ENCODE data around the gene LRP1. TPM values are rescaled to one million over a fixed set of nuclear protein-coding genes. Genes with fewer than 3 reads are reported as not detected.

The LRP1 gene
- polyA plus RNA-seq, 1 experiment: 117 TPM

DNA sequence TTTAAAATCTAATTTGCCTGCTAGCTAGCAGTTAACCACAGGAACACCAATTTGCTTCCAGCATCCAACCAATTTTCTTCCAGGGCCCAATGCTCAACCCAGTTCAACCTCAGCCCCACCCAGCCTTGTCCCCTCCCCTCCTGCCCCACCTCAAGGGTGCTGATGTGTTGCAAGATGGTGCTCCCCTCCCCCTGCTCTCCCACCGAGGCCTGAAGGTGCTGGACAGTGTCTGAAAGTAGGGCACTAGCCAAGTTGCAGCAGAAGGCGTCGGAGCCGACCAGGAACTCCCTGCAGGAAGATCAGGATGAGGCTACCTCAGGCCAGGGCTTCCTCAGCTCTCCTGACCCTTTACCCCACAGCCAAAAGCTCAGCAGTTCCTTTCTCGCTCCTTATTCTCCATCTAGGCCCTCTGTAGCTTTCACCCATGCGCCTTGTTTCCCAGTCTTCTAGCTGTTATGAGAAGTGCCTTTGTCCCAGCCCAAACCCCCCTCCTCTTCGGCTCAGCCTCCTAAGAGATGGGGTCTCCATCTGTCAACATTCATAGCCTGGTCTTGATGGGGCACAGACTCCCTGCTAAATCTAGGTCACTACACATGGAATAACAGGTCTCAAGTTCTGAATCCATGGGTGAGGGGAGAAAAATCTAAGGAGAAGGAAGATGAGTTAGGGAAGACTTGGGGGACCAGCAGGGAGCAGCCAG is 20.7 kb upstream of the LRP1 start:
- Histone ChIP-seq H3K36me3 (ENCODE audit: control insufficient read depth, insufficient read depth, low read length) (peaks cover 35% of the 10 kb centered on the region), H3K4me3 (ENCODE audit: low read depth, low read length) (no peak overlapping the region), H3K27me3 (ENCODE audit: control insufficient read depth, insufficient read depth, low read length) (no peaks in the 10 kb centered on the region)
- TF ChIP-seq, protein P1, sequence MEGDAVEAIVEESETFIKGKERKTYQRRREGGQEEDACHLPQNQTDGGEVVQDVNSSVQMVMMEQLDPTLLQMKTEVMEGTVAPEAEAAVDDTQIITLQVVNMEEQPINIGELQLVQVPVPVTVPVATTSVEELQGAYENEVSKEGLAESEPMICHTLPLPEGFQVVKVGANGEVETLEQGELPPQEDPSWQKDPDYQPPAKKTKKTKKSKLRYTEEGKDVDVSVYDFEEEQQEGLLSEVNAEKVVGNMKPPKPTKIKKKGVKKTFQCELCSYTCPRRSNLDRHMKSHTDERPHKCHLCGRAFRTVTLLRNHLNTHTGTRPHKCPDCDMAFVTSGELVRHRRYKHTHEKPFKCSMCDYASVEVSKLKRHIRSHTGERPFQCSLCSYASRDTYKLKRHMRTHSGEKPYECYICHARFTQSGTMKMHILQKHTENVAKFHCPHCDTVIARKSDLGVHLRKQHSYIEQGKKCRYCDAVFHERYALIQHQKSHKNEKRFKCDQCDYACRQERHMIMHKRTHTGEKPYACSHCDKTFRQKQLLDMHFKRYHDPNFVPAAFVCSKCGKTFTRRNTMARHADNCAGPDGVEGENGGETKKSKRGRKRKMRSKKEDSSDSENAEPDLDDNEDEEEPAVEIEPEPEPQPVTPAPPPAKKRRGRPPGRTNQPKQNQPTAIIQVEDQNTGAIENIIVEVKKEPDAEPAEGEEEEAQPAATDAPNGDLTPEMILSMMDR (IDR thresholded peaks at IDR 0.05; ENCODE audit: insufficient read depth, low read depth, low read length): no peak
- no peak for DNase-seq (ENCODE audit: low read depth)
- CTCF ChIA-PET: interaction anchor here (2.4 to 10.0 kb wide), 2 partner anchors 13 to 38 kb away, joined by 8 to 190 read pairs; partner anchors contain the start of gene NAB2
- POLR2A ChIA-PET: no interaction called here

DNA sequence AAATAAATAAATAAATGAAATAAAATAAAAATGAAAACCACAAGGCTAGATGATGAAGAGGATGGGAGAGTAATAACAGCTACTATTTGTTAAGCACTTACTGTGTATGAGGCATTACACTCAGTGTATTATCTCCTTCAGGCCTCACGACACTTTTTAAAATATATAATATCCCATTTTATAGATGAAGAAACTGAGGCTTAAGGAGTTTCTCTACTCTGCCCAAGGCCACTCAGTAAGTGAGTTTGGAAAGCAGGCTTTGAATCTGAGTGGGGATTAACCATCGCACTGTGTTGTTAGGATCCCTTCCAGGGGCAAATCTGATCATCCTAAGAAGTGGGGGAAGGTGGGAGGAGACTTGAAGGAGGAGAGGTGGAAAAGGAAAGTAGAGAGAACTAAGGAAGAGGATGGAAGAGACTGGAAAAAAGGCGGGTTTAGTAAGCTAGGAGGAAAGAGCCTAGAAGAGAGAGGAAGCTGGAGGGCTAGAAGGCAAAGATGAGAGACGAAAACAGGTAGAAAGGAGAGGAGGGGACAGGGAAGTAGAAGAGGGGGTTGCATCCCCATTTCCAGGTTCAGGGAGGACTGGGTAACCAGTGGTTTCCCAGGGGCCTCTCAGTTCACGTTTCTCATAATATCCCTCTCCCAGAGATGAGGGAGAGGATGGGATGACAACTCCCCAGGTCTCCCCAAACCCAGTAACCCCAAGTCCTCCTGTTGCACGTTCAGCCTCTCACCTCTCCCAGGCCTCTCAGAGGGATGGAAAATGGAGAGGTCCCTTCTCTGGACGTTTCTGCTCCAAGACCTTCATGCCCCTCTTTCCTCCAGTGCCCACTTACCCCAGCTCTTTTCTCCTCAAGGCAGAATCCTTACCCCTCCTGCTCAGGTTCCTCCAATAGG is 18.8 kb upstream of the LRP1 start:
- peak overlapping the region; percentile 73 for H3K4me3 ChIP-seq (ENCODE audit: low read depth, low read length)
- H3K36me3 ChIP-seq (ENCODE audit: control insufficient read depth, insufficient read depth, low read length): peaks cover 27% of the 10 kb centered on the region
- TF ChIP-seq, protein P1 (IDR thresholded peaks at IDR 0.05; ENCODE audit: insufficient read depth, low read depth, low read length): no peak
- no peaks in the 10 kb centered on the region for H3K27me3 ChIP-seq (ENCODE audit: control insufficient read depth, insufficient read depth, low read length)
- ChIA-PET CTCF (interaction anchor here (1.0 to 10.0 kb wide), 4 partner anchors 15 to 74 kb away, joined by 5 to 199 read pairs (median 98); partner anchors contain the start of gene NAB2), POLR2A (no interaction called here)
- no peak for DNase-seq (ENCODE audit: low read depth)

DNA sequence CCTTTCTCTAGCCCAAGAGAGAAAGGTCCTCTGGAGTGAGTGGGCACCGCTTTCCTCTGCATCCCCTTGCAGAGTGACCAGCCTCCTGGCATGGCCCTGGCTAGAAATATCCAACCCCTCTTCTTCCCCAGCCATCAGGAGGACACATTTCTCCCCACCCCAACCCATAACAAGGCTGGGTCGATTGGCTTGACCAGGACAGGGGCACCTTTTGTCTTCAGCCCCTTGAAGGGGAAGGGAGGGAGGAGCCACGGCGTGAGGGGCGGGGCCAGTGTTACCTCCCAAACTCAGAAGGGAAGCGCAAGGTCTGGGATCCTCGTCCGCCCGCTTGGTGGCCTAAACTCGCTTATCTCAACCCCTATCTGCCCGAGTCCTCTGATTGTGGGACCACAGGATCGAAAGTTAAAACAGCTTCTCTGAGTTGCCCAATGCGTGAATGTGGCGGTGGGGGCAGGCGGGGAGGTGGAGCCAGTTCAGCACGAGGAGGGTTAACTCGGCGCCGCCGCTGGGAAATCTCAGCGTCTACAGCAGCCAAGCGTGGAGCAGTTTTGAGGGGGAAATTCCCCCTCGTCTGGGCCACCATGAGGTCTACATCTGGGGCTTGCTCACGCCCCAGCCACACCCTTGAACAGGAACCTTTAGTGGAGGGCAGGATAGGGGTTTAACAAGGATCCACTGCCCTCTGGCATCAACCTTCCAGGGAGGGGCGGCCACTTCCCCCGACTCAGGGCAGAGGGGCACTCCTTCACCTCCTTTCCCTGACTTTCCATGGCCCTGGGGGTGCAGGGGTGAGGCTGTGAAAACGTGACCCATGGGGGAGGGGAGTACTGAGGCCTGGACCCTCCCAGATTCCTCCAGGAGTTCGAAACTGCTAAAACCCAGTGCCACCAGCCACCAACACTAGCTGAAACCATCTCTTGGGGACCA is 17.9 kb upstream of the LRP1 start:
- DNase-seq (ENCODE audit: low read depth): no peak
- TF ChIP-seq, protein P1 (IDR thresholded peaks at IDR 0.05; ENCODE audit: insufficient read depth, low read depth, low read length): peak; percentile 5; the same call in 1 of the 2 replicates
- Histone ChIP-seq H3K4me3 (ENCODE audit: low read depth, low read length) (peak overlapping the region; percentile 73), H3K27me3 (ENCODE audit: control insufficient read depth, insufficient read depth, low read length) (no peaks in the 10 kb centered on the region), H3K36me3 (ENCODE audit: control insufficient read depth, insufficient read depth, low read length) (peaks cover 22% of the 10 kb centered on the region)
- CTCF ChIA-PET: interaction anchor here (0.7 to 10.0 kb wide), 17 partner anchors 12 to 132 kb away, joined by 3 to 199 read pairs (median 18); partner anchors contain the start of genes LRP1, LRP1-AS, NAB2 and NEMP1
- POLR2A ChIA-PET: interaction anchor here (0.5 to 1.6 kb wide), 2 partner anchors 22 to 25 kb away, joined by 12 to 20 read pairs; partner anchors contain the start of gene NAB2

DNA sequence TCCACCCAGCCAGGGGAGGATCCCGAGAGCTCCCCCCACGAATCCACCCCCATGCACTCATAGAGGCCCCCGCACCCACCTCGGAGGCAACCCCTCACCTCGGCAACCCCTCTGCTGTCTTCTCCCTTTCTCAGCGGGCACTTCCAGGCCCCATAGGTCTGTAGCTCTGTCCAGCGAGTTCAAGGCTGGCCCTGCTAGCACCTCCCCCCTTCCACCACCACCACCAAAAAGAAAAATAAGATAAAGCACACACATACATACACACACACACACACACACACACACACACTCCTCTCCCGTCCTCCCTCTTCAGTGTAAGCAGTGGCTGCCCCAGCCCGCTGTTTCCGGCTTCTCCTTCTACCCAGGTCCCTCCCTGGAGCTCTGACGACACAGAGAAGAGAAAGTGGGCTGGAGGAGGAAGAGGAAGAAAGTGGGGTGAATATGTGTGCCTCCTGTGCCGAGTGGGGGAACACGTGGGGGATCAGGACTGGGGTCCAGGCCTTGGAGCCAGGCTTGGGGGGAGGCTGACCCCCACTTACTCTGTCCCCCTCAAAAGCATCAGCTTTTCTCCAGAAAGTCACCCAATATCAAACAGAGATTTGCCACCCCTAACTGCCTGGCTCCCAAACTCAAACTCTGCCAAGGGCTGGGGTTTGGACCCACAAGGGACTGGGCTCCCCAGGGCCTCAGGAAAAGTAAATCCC is 17.1 kb upstream of the LRP1 start, which contains the start of gene STAT6:
Gene STAT6, minus strand, starts transcription at position 332 of the 704 bp plus-strand sequence. CDS start 3,084 bp downstream, outside the sequence.
- Histone ChIP-seq H3K36me3 (ENCODE audit: control insufficient read depth, insufficient read depth, low read length) (peaks cover 16% of the 10 kb centered on the region), H3K4me3 (ENCODE audit: low read depth, low read length) (peak within 1 kb of the TSS; percentile 73), H3K27me3 (ENCODE audit: control insufficient read depth, insufficient read depth, low read length) (no peaks in the 10 kb centered on the region)
- no peak for DNase-seq (ENCODE audit: low read depth)
- ChIA-PET CTCF (interaction anchor here (0.7 to 10.0 kb wide), 36 partner anchors 11 to 543 kb away, joined by 3 to 199 read pairs (median 6); partner anchors contain the start of genes LRP1, LRP1-AS, MYO1A and NAB2), POLR2A (interaction anchor here (0.5 to 1.7 kb wide), 7 partner anchors 9 to 42 kb away, joined by 3 to 20 read pairs (median 8); partner anchors contain the start of genes LRP1 and NAB2)
- TF ChIP-seq, protein P1 (IDR thresholded peaks at IDR 0.05; ENCODE audit: insufficient read depth, low read depth, low read length): no peak
